Stromal cell of bone marrow (primary cell): ENCODE data around the gene DEPDC7.
A peak's percentile ranks its signal among the peaks of the same experiment; 100 is the strongest.
"Not testable (repeated sequence)": the region's sequence is repeated elsewhere in the genome, so short reads cannot be mapped to it uniquely, and the experiment has no call there.

Experiments
- DNase-seq: peaks from one replicate; pipeline ENCODE4 v3.0.0-alpha.2; 2012; ENCODE audit warnings: low read depth

The DEPDC7 gene

DNA sequence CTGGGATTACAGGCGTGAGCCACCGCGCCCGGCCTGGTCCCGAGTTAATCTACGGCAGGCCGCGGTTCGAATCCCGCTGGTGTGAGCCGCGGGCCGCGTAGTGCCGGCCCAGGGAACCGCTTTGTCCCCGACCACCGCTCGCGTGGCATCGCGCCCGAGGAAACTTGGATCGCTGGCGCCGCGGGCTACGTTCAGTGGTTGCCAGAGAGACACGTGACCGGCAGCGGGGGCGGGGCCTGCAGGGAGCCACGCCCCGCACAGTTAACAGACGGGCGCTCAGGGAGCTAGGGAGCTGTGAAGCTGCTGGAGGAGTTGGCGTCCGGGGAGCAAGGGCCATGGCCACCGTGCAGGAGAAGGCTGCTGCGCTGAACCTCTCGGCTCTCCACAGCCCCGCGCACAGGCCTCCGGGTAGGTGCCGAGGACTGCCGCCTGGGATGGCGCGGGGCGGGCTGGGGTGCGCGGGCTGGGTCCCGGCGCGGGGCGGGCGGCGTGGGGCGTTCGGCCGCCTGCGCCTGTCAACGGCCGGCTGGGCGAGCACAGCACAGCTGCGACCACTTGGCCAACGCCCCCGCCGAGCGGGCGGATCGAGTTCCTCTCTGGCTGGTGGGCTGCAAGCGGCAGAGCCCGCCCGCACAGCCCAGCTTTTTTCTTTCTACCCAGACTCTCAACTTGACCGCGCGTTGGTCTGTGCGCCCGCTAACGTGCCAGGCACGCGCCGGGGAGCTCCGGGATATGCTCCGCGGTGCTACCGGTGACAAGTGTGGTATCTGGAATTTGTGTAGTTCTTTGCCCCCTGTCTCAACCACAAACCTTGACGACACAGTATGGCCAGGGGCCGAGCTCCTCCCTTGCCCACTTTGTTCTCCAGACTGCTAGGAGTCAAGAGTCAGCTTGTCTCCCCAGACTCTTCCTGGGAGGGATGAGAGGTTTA is at the start of gene DEPDC7:
TSS of gene DEPDC7 (plus strand) at position 258 of the 931 bp plus-strand sequence. CDS start at position 336, 78 bp downstream.
- peak; percentile 76 for DNase-seq

DNA sequence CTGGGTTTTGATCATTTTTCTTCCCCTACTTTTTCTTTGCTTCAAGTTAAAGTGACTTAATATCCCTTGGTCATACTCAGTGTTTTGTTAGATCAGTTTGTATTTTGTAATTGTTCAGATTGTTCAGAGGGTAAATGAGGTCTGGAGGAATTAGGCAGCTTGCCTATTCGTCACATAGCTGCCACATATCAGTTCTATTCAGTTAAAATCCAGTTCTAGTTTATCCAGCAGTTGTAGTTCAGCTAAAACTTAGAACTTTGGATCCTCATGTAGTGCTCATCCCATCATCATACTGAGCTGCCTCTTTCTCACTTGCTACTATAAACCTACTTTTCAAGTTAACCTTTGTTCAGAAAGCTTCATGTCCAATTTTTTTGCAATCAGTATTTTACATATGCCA is 47.1 kb upstream of the DEPDC7 start:
- DNase-seq: no peak

DNA sequence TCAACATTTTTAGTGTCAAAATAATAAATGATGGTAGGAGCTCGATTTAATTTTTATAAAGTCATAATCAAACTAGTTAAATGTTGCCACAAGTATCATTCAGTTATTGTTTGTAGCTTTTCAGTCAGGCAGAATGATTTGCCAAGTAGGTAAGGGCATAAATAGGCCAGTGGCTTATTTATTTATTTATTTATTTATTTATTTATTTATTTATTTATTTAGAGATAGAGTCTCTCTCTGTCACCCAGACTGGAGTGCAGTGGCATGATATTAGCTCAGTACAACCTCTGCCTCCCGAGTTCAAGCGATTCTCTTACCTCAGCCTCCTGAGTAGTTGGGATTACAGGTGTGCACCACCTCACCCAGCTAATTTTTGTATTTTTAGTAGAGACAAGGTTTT is 43.4 kb upstream of the DEPDC7 start:
- not testable (repeated sequence) for DNase-seq

- no peak for DNase-seq
These were observed 42.9 kb upstream of the DEPDC7 start for GRCh38 chr11:32972781-32973180.

- DNase-seq: no peak
These were observed 33.1 kb upstream of the DEPDC7 start for GRCh38 chr11:32982626-32983025.

DNA sequence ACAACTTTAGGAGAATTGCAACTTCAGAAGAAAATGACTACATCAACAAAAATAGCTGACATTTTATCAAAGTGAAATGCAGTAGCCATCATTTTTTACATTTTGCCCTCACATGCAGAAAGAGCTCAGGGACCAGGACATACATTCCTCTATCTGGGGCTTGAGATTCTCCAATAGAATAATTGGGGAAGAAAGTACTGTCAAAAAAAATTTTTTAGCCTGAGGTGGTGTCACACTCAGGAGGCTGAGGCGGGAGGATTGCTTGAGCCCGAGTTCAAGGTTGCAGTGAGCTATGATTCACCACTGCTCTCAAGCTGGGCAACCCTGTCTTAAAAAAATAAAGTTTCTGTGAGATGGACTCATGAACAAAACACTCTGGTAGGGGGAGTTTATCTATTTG is 32.2 kb upstream of the DEPDC7 start:
- DNase-seq: no peak

DNA sequence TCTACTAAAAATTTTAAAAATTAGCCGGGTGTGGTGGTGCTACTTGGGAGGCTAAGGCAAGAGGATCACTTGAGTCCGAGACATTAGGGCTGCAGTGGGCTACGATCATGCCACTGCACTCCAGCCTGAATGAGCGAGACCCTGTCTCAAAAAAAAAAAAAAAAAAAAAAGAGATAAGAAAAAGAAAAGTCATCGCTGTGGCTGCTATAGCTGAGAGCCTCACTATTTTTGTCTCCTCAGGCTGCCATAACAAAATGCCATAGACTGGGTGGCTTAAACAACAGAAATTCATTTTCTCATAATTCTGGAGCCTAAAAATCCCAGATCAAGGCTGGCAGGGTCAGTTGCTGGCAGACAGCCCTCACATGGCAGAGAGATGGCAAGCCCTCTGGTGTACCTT is 30.1 kb upstream of the DEPDC7 start:
- no peak for DNase-seq

DNA sequence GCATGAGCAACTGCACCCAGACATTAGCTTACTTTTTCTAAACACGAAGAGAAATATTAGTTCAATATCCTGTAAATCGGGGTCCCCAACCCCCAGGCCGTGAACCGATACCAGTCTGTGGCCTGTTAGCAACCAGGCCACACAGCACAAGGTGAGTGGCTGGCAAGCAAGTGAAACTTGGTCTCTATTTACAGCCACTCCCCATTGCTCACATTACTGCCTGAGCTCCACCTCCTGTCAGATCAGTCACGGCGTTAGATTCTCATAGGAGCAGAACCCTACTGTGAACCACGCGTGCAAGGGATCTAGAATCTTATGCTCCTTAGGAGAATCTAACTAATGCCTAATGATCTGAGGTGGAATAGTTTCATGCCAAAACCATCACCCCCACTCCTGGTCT is 27.8 kb upstream of the DEPDC7 start:
- no peak for DNase-seq

GRCh38 chr11:32990481-32990880 is 25.2 kb upstream of the DEPDC7 start:
- DNase-seq: no peak

DNA sequence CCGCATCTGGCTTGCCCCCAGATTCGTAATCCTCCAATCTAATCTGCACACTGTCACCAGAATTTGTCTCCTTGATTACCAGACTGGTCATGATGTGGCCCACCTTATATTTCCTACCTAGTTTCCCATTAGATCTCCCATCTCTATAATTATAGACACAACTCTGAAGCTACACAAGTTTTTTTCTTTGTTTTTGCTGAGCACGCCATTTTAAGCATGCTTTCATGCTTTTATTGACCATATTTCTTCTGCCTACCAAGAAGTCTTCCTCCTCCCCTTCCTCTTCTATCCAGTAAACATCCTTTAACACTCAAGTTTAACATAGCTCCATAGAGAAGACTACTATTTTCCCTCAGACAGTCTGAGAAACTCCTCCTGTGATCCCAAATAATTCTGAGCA is 24.3 kb upstream of the DEPDC7 start:
- no peak for DNase-seq

DNA sequence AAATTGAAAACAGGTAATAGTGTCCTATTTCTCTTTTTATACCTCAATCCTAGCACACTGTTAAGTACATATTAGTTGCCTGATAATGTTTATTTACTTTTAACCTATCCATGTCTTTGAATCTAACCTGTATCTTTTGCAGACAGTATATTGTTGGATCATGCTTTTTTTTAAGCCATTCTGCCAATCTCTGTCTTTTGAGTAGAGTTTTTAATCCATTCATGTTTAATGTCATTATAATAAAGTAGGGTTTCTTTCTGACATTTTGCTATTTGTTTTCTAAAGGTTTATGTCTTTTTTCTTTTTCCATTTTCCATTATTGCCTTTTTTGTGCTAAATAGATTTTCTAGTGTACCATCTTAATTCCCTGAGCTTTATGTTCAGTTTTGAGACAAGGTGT is 23.8 kb upstream of the DEPDC7 start:
- DNase-seq: no peak

- peak; percentile 75 for DNase-seq
These were observed 15.5 kb upstream of the DEPDC7 start for GRCh38 chr11:33000181-33000580.

DNA sequence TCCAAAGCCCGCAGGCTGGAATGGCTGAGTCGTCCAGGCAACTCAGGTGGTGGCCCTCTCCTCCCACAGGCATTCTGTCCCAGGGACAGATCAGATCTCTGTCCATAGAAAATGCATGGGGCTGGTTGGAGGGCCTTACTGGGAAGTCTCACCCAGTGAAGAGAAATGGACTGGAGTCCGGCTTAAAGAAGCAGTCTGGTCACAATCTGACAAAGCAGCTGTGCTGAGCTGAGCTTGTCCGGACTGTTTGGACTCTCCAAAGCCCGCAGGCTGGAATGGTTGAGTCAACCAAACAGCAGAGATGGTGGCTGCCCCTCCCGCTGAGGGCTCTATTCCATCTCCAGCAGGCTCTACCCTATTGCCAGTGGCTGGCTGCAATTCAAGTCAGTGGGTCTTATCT is 14.4 kb upstream of the DEPDC7 start:
- no peak for DNase-seq

- DNase-seq: no peak
These were observed 13.7 kb upstream of the DEPDC7 start for GRCh38 chr11:33001751-33002542.

DNA sequence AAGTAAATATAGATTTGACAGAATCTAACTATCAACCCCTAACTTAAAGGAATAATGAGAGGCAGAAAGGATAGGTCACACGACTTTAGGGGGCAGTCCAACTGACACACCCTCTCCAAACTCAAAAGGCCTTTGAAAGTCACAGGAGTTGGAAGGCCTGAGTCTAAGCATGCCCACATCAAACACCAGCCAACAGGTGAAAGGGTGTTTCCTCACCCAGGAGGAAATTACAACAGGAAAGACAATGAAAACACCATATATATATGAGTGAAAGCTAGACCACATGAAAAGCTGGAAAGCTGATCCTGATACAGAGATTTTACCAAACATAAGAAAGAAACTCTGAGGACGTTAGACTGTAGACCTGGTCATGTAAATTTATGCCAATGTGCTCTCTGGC is 10.5 kb upstream of the DEPDC7 start:
- DNase-seq: no peak

- DNase-seq: no peak
These were observed 9.7 kb upstream of the DEPDC7 start for GRCh38 chr11:33006010-33006409.

GRCh38 chr11:33013755-33014154 is 1.9 kb upstream of the DEPDC7 start:
- DNase-seq: no peak

- no peak for DNase-seq
These were observed 976 bp downstream of the DEPDC7 start for GRCh38 chr11:33016654-33017053.

DNA sequence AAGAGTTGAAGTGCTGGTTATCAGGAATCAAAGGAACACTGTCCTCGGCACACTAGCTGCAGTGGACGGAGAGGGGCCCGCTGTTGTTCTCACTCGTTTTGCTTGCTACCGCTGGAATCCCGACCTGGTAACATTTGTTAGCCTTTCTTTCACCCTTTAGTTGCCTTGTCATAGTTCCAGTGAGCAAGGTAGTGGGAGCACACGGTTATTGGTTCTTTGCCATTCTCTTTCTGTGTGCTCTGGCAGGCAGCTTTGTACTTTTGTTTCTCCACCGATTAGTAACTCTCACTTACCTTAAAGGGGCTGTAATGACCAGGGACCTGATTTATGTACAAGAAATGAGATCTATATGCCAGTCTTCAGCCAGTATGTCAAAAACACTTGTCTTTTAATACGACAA is 1.8 kb downstream of the DEPDC7 start:
- DNase-seq: no peak

DNA sequence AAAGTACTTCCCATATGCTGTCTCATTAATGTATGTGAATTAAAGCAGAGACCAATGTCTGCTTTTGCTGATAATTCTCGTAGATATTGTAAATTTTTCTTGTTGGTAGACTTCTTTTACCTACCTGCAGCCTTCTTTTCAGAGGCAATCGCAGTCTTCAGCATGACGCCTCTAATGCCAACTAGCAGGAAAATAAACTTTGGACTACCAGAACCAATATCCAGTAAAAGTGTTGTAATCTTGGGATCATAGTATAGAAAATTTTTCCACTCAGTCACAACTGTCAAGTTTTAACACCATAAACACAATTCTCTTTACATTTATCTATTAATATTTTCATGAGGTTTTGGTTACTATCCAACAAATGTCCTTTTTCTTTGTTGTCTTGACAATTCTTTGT is 2.3 kb downstream of the DEPDC7 start:
- DNase-seq: no peak

DNA sequence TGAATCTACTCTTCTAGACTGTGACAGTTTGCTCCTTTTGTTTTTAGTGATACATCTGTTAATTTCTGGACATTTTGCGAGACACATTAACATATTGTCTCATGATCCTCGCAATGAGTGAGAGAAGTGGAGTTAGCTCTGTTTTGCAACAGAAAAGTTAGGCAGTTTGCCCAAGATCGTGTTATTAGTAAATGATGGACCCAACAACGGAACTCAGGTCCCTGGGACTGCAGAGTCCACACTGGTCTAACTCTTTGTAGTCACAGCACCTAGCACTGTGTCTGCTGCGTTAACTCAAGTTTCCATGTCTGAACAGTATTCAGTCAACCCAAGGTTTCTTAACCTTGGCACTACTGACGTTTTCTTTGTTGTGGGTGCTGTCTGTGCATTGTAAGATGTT is 3.2 kb downstream of the DEPDC7 start:
- no peak for DNase-seq

DNA sequence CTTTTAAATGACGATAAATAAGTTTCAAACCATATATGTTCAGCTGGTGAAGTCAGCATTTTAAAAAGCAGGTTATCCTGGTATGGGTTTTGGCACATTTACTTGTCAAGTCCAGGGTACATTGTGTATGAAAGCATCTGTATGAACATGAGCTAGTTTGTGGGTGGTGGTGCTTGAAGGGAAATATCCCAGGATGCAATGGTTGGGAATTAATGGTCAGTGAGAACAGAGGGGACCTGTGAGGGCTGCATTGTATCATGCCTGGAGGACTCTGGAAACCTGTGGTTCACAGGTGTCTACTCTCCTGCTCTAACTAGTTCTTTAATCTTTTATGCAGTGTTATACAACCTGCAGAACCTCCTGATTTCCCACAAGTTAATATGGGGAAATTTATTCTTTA is 5.8 kb downstream of the DEPDC7 start:
- no peak for DNase-seq

- DNase-seq: no peak
These were observed 6.3 kb downstream of the DEPDC7 start for GRCh38 chr11:33021937-33022336.
